SHP77 (cell line): ENCODE measurements around the gene ZNF683.
"Not testable (repeated sequence)": the region's sequence is repeated elsewhere in the genome, so short reads cannot be mapped to it uniquely, and the experiment has no call there.

ENCODE experiments used
- DNase-seq, 2 experiments: peaks; one replicate each; lab custom pipeline; 2025; lab: John Stamatoyannopoulos, UW

ZNF683 gene

DNA sequence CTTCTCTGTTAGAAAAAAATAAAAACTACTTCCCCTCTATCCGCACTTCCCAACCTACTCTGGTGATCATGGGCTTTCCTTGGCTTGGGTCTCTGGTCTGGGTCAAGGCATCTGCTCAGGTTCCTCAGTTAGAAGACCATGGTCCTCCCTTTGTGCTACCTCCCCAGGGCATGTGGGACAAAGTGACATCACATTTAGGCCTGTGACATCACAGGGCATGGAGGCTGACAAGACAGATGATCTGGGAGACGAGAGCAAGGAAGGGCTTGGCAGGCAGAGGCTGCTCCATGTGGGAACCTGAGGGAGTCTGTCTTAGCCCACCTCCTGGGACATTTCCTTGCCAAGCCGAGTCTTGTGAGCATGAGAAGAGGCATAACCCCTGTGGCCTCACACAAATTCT is at the start of gene ZNF683:
ZNF683 (minus strand) TSS at position 140 of the 400 bp plus-strand sequence. CDS start 4,179 bp downstream, outside the sequence.
- DNase-seq, result not testable (repeated sequence)

DNA sequence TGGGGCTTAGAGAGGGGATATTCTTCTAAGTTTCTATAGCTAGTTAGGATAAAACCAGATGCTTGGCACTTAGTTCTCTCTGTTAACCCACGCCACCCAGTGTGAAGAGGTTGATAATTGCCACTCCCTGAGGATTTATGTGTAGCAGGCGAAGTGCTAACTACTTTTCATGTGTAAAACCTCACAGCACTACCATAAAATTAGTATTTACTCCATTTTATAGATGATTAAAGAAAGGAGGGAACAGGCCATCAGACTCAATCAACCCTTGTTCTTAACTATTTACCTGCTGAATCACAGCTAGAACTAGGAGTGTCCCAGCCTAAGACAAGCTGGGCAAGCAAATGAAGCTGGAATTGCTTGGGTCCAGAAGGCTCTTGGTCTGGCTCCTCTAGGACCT is 46.9 kb upstream of the ZNF683 start:
- DNase-seq, result no peak

DNA sequence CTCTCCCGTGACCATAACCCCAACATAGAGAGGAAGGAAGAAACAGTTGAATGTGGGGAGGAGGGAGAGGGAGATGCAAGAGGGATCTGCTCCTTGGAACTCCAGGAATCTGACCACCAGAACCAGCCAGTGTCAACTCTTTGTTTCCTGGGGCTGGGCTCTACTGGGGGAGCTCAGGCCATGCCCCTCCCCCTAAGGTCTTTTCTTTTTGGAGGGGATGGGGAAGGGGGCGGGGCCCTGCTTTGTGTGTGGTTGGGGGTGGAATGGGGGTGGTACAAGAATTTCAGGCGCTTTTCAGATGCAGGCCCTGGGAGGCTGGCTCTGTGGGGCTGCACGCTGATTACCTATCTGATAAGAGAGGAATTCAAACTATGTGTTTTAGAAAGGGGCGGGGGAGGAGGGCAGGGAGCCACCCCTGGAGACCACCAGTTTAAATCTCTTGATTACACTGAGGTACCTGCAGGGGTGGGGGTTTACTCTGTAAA is 46.4 kb upstream of the ZNF683 start:
- no peak for DNase-seq

DNA sequence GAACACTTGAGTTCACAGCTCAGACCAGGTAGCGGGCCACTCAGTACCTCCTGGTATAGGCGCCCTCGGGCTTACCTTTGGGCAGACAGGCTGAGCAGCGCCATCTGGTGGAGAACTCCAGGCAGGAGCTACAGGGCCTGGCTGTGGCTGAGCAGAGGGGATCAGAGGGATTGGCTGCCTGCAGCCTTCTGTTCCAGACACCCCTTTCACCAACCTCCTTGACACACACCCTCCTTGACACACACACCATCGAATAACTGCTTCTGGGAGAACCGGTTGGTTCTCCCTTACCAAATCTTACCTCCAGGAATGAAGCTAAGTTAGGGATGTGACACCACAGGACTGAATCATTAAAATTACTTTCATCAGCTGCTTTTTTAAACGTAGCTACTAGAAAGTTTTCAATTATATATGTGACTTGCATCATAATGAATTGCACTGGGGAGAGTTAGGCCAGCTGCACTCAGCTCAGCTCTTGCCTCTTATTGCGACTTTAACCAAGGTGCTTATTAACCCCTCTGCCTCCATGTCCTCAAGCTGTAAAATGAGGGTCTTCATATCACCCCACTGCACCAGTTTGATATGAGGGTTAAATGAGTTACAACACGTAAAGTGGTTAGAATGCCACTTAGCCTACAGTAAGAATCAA is 44.7 kb upstream of the ZNF683 start:
- peak; percentile 47 to 73 for DNase-seq

DNA sequence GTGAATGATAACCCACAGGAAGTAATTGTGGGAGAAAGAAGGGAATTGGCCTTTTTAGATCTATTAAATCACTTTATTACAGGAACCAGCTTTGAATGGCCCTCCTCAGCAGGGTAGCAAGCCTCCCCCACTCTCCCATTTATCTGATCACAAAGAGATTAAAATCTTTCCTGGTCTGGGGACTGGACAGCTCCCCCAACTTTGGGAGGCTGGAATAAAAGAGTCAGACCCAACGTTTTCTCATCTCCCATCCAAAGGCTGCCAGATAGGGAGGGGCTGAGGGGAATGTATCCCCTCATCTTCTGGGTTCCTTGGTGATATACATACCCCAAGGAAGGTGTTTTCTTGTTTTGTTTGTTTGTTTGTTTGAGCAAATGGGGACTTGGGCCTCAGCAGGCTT is 40.5 kb upstream of the ZNF683 start:
- no peak for DNase-seq

DNA sequence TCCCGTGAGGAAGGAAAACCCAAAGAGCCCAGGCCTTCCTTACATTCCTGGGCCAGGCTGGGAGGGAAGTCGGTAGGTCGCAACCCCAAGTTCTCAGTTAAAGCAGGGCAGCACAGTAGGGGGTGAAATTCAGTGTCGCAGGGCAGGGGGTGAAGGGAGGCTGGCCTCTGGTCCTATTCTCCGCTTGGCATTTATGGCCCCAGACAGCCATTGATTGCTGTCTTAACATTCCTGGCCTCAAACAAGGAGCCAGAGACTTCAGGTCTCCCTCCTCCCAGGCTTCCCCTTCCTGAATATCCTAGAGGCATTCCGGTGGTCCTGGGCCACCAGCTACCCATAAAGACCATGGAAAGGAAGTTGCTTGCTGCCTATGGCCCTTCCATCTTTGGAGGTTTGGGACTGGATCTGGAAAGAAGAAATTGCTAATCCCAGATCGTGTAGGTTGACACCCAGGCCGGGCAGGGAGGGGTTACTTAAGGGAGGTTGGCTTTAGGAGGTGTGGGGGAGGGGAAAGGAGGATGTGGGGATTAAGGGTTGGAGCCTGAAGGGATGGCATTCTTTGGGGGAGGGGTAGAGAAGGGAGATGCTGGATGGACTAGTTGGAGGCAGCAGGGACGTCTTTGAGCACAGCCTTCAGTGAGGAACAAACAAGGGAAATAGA is 39.8 kb upstream of the ZNF683 start:
- DNase-seq, result no peak

DNA sequence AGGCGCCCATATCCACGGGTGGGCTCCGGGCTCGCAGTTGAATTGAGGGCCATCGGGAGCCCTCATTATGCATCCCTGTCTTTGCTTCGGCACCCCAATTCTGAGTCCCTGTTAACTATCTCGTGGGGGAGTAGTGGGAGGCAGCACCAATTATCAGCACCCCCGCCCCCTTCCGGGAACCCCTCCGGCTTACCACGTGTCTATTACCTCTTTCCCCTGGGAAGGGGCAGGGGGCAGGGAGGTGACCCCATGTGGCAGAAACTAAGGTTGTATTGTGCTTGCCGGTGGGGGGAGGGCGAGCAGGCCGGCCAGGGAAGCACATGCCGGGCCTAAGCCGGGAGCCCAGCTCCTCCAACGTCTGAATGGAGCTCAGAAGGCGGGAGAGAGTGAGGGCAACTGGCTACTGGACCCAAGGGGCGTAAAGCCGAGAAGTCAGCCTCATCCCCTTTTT is 39.1 kb upstream of the ZNF683 start:
- DNase-seq, result no peak

DNA sequence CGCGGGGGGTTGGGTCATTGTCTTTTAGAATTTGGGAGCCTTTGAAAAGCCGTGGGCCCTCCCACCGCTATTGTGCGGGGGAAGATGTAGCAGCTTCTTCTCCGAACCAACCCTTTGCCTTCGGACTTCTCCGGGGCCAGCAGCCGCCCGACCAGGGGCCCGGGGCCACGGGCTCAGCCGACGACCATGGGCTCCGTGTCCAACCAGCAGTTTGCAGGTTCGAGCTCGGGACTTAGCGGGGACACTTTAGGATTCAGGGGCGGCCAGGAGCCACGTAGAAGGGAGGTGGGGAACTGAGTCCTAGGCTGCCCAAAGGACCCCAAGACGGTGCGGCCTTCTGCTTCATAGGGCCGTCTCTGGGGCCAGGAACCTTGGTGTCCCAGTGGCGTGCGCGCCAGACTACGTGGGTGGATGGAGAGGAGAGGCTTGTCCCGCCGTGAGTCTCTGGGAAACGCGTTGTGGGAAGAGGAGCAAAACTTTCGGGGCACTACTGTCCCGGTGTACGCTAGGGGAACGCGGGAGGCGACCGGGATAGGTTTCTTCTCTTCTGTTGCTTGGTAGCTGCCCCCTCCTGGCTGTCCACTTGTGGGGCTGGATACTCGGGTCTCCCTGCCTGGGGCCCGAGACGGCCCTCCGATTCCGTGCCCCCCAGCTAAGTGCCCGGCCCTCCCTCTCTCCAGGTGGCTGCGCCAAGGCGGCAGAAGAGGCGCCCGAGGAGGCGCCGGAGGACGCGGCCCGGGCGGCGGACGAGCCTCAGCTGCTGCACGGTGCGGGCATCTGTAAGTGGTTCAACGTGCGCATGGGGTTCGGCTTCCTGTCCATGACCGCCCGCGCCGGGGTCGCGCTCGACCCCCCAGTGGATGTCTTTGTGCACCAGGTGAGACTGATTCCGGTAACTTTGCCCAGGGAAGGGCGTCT is 38.4 kb upstream of the ZNF683 start, which contains the start of gene LIN28A:
LIN28A (plus strand) TSS at position 112 of the 918 bp plus-strand sequence; CDS start at position 187, 75 bp downstream.
- DNase-seq, result no peak

DNA sequence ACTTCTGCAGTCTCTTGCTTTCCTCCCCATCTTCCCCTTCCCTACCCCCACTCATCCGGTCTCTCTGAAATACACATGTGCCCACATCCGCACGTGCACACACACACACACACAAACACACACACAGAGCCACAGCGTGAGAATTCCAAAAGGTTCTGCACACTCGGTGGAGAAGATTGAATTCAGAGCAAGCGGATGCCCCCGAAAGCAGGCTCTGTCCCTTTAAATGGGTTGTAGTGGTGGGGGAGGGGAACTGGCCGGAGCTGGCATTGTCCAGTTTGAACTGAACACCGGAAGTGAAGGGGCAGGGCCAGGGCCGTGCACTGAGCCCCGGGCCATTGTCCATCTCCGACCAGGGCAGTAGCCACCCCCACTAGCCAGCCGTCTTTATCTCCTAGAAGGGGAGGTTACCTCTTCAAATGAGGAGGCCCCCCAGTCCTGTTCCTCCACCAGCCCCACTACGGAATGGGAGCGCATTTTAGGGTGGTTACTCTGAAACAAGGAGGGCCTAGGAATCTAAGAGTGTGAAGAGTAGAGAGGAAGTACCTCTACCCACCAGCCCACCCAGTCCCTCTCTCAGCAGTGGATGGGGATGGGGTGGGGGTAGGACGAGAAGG is 36.7 kb upstream of the ZNF683 start:
- DNase-seq, result peak in 1 of 2 experiments; percentile 12

DNA sequence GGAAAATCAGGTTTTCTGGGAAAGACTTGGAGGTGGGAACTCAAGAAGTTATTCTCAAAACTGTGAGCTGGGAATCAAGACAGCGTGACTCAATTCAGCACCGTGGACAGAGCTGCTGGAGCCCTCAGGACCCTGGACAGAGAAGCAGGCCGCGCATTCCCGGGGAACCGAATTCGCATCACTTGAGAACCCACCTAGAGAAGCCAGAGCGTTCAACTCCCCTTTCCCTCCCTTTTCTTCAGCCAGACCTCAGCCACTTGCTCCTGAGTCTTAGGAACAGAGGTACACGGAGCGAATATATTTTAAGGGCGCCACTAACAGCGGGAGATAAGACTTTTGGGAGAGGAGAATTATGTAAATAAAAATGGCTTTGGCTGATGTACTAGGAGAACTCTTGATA is 36.1 kb upstream of the ZNF683 start:
- DNase-seq, result no peak

DNA sequence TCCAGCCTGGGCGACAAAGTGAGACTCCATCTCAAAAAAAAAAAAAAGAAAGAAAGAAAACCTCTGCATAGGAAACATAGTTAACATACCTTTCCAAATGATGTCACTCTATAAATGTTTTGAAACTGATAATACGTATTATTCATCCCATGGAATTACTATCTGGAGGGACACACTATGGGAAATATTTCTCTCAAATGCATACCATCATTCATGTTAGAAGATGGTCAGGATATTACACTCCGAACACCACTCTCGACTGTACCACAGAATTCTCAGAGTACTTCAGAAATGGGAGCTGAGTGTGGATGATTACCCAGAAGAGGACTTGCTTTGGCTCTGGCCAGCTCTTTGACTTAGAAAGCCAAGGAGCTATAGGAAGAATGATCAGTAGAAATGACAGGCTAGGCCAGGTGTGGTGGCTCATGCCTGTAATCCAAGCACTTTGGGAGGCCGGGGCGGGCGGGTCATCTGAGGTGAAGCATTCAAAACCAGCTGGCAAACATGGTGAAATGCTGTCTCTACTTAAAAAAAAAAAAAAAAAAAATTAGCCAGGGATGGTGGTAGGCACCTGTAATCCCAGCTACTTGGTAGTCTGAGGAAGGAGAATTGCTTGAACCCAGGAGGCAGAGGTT is 32.8 kb upstream of the ZNF683 start:
- DNase-seq, result no peak

DNA sequence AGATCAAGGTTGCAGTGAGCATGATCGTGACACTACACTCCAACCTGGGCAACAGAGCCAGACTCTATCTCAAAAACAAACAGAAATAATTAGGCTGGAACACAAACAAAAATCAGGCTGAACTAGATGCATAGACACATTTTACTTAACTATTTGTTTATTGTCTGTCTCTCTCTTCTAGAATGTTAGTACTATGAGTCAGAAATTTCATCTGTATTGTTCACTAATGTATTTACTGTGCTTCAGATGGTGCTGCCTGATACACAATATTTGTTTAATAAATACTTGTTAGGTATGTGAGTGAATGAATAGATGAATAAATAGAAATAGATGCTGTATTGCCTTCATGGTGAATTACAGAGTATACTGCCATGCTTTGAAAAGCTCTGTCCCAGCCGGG is 32.1 kb upstream of the ZNF683 start:
- DNase-seq, result no peak

DNA sequence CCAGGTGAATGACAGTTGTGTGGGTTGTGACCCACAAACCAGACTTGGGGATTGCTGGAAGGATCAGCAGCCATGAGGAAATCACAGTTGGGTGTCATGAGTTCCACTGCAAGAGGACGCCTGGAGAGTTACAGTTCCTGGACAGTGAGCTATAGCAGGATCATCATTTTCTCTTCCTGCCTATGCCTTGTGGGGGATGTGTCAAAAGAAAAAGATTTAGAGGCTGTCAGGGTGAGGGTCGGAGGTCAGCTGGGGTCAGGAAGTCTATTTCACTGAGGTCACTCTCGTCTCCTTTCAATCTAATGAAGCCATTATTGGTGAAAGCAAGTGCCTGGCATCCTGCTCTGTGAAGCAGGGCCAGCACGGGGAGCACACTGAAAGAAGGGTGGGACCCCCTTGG is 31.1 kb upstream of the ZNF683 start:
- DNase-seq, result no peak

DNA sequence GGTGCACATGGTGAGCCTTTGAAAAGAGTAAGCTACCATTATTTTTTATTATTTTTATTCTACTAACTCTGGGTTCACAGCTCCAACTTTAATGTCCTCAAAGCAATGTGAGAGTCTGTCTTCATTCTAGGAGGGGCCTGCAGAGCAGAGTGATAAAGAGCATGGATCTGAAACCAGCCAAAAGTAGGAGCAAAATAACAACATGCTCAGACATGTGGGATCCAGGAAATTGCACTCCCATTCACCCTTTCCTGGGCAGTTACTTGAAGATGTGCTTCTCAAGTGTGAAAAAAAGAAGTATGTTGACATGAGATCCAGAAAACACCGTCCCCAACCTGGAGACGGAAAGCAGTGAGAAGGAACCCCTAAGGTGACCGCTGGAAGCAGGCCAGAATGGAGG is 29.3 kb upstream of the ZNF683 start:
- DNase-seq, result no peak

DNA sequence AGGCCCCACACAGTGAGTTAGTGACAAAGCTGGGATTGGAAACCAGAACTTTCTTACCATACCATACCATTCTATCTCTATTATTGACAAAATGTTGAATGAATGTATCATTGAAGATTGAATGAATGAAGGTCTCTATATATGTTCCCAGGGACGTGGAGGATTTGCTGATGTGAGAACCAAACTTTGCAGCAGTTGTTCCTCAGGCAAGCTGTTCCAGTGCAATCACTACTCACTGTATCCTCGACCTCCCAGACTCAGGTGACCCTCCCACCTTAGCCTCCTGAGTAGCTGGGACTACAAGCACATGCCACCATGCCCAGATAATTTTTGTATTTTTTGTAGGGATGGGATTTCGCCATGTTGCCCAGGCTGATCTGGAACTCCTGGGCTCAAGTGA is 26.5 kb upstream of the ZNF683 start:
- DNase-seq, result no peak

DNA sequence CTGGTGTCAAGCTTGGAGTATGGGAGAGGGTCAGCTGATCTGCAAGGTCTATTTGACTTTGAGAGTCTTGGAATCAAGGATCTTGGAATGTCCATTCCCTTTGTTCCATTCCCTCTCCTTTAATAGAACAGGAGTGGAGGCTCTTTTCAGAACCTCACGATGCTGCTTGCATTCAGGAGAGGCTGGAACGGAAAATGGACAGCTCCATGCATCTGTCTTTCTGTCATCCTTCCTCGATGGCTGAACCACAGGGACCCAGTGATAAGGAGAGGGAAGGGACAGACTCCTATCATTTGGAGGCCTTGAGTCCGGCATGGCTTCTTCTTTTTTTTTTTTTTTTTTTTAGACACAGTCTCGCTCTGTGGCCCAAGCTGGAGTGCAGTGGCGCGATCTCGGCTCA is 23.2 kb upstream of the ZNF683 start:
- no peak for DNase-seq

DNA sequence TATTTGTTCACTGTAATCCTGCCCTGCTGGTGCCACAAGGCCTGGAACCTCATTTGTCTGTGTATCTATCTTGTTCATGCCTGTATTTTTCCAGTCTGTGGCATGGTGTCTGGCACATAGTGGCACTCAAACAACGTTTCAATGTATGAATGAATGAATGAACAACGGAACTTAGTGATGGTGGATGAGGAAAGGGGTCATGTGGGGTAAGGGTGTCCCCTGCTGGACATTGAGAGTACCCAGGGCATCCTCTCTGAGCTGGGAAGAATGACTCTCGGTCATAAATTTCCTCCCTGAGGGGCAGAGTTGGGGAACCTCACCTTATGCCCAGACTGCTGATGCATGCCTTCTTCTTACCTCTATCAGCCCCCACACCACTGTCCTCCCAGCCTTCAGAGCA is 18.9 kb upstream of the ZNF683 start:
- DNase-seq, result peak; percentile 38 to 56

DNA sequence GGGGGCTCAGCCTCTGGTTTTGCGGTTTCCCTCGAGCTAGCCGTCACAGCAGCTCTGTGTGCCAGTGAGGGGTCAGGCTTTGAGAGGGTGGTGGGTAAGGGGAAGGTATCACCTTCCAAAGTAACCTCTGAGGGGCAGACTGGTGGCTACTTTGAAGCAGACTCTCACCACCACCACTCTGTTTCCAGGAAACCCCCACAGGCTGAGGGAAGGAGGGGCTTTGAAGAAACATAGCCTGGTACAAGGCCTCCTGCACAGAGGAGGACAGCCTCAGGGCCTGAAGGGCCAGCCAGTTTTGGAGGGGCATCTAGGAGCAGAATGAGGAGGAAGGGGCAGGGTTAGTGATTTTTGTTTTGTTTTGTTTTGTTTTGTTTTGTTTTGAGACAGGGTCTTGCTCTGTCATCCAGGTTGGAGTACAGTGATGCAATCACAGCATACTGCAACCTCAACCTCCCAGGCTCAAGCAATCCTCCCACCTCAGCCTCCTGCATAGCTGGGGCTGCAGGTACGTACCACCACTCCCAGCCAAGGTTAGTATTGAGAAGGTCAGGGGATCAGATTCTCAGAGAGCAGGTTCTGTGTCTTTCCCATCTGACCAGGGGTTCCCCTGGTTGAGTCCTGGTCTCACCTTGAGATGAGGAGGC is 17.2 kb upstream of the ZNF683 start:
- no peak for DNase-seq

DNA sequence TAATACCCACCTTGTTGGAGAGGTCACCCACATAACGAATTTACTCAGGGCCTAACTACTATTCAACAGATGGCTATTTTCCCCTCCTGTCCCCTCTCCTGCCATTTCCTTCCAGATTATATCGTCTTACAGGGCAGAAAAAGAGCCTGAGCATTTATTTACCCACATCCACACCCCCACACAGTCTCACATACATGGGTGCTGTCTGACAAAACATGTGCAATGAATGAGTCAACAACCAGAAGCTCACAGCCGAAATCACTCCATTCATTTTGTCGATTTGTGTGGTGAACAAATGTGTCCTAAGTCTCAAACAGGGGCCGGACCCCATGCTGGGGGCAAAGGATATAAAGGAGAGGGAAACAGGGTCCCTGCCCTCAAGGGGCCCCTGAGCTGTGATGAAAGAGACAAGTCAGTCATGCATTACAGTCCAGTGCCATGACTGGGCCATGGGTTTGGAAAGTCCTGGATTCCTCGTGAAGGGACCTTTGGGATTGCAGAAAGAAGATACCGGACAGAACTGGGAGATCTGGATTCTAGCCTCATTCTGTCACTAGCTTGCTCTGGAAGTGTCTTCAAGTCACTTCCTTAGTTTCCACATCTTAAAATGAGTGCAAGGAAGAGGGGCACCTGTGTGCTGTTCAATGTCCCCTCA is 16.4 kb upstream of the ZNF683 start:
- no peak for DNase-seq

DNA sequence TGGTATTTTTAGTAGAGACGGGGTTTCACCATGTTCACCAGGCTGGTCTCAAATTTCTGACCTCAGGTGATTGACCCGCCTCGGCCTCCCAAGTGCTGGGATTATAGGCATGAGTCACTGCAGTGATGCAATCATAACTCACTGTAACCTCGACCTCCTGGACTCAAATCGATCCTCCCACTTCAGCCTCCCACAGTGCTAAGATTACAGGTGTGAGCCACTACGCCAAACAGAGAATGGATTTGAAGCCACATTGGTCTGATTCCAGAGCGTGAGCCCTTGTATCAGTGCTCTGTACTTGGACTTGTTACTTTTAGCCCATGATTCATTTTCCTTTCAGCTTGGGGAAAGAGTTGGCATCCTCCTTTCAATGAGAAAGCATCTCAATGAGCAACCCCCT is 14.9 kb upstream of the ZNF683 start:
- no peak for DNase-seq
